GM21529 (cell line): ENCODE data around the gene SETD1A.
"Not testable (repeated sequence)": the region's sequence is repeated elsewhere in the genome, so short reads cannot be mapped to it uniquely, and the experiment has no call there.

Source experiments
- ATAC-seq: cut with Tn5 transposase; IDR thresholded peaks from one replicate; pipeline ENCODE4 v1.9.1; 2021; ENCODE audit not compliant: unreplicated experiment

Gene SETD1A

DNA sequence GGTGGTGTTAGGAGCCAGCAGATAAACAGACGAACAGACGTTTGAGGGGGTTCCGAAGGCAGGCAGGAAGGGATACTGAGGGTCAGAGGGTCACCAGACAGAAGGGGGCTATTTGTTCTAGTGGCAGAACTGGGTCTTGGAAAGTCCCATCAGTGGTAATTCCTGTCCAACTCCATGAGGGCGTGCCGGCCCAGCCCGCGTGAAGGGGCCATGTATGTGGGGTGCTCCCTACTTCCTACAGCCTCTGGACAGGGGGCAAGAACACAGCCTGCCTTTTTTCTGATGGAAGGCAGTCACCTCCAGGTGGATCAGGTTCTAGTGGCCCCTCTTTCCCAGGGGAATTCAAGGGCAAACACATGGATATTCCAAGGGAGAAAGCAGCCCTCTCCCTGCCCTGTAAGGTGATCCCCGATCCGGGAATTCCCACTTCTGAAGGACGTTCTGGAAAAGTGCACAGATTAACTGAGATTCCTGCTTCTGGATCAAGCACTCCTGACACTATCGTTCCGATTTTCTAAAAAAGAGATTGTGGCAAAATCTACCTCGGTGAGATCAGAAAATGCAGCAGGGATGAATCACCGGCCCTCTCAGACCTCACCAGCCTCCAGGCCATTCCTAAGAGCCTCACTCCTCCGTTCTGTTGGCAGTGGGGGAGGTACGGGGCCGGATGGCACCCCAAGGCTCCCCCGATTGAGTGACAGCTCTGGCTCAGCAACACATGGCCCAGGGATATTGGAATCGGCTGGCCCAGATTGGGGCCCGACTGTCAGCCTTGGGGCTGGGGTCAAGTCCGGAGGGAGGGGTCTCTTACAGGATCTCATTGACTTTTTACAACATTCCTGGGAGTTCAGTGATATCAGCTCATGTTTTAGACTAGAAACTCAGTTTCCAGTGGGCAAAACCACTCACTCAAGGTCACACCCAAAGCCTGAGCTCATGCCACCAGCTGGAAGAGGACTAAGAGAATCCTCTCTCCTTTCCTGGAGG, 40.5 kb downstream of the SETD1A start:
- ATAC-seq: no peak

- ATAC-seq: no peak
Measured at GRCh38 chr16:30998852-30999761, 41.6 kb downstream of the SETD1A start.

GRCh38 chr16:31000671-31001382, 43.3 kb downstream of the SETD1A start:
- no peak for ATAC-seq

GRCh38 chr16:31001507-31002249, 44.1 kb downstream of the SETD1A start:
- ATAC-seq: no peak

GRCh38 chr16:31002250-31002700, 44.7 kb downstream of the SETD1A start:
- no peak for ATAC-seq

DNA sequence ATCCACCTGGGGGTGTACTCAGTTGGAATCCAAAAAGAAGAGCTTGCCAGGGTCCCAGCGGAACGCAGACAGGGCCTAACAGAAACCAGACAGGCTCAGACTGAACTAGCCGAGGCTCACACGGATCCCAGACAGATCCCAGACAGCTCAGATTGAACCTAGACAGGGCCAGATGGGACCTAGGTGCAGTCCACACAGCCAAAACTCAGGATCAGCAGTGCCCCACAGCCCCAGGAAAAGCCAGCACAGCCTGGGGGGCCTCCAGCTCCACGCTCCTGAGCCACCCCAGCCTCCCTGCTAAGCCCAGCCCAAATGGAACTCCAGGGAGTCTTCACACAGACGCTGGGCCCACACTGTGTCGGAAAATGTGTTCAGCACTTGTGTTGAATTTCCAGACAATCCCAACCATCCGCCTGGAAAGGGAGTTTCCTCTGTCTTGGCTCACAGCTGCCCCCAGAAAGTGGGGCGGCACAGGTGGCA, 45.3 kb downstream of the SETD1A start:
- ATAC-seq: no peak

DNA sequence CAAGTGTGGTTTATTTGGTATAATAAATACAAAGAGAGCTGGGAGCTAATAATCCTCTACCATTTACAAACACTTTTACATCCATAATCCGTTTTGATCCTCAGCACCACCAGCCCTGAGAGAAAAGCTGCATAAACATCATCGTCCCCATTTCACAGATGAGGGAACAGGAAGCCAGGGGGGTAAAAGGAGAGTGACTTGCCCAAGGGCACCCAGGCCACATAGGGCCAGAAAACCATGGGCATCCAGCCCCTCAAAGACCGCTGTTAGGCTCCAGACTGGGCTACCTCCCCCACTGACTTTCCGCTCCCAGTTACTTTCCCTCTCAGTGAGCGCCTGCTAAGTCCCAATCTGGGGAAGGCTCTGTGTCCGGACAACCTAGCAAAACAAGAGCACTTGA, 46.2 kb downstream of the SETD1A start:
- ATAC-seq: no peak

DNA sequence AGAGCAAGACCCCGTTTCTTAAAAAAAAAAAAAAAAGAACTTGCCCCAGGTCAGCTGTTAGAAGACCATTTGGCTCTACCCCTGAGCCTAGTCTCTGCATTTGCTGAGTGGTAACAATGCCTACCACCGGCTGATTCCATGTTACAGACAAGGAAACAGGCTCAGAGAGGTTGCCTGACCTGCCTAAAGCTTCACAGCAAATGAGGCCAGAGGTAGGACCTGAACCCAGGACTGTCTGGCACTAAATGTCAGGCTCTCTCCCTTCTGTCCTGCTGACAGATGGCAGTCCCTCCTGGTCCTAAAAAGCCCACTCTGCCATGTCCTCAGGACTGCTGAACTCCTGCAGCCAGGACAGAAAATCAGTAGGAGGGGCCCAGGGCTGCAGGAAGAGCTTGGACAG, 47.1 kb downstream of the SETD1A start:
- no peak for ATAC-seq

- no peak for ATAC-seq
Measured at GRCh38 chr16:31005350-31006085, 48.0 kb downstream of the SETD1A start.

DNA sequence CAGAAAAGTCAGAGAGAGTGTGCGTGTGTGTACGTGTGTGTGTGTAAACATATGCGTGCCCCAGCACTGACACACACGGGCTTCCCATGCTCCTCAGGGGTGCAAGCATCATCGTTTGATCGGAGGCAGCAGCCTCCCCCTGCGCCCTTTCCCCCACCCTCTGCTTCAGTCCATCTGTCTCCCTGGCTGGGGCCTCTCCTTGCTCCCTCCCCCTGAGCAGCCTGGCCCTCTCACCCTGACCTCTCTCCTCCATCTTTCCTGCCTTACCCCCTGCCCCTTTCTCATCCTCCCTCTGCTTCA, 48.5 kb downstream of the SETD1A start:
- no peak for ATAC-seq

DNA sequence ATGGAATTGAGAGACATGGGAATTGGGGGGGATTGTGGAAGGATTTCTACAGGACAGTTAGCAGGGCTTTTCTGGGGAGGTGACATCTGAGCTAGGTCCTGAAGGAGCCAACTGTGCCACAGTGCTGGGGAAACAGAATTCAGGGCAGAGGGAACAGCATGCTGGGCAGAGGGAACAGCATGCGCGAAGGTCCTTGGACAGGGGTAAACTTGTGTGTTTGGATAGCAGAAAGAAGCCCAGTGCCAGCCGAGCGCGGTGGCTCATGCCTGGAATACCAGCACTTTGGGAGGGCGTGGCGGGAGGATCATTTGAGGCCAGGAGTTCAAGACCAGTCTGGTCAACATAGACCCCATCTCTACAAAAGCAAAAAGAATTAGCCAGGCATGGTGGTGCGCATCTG, 49.0 kb downstream of the SETD1A start:
- ATAC-seq: no peak

- no peak for ATAC-seq
Measured at GRCh38 chr16:31007684-31008083, 50.1 kb downstream of the SETD1A start.

DNA sequence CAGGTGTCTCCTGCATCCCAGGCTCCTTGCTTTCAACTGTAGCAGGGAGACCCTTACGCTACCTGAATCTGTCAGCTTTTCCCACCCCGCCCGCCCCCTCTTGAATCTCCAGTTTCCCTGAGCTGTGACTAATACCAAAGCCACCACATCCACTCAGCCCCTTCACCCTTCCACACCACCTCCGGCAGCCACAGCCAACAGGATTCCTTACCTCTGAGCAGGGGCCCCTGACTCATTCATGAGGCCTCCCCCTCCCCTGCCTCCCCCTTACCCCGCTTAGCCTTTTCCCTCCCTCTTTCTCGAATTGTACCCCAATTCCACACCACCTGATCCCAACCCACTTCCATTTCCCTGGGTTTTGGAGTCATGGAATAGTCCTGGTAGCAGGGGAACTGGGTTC, 50.6 kb downstream of the SETD1A start:
- ATAC-seq: no peak

- ATAC-seq: no peak
Measured at GRCh38 chr16:31008551-31008950, 51.0 kb downstream of the SETD1A start.

GRCh38 chr16:31009120-31009519, 51.6 kb downstream of the SETD1A start:
- ATAC-seq: no peak

DNA sequence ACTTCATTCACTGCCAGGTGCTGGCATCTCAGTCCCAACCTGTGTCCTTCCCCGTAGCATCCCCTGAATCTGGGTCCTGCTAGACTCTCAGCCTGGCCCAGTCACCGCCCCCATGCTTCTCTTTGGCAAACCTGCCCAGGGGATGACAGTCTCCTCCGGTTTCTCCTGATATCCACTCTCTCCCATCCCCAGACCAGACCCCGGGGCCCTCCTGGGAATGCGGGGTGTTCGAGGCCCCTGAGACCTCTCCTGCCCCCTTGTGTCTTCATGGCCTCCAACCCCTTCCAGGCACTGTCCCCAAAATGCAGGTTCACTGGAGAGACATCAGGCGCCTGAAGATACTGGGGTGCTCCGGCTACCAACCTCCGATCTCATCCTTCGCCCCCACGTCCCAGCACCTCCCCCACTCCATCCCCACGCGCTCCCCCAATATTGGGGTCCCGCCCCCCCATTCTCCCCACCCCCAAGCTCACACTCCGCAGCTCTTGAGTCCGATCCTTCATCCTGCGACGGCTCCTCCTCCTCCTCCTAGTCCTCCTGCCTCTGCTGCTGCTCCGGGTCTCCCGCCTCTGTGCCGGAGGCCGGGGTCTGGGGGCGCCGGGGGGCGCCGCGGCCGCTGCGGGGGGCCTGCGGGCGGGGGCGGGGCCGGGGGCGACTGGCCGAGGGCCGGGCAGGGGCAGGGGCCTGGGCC, 52.5 kb downstream of the SETD1A start:
- no peak for ATAC-seq

DNA sequence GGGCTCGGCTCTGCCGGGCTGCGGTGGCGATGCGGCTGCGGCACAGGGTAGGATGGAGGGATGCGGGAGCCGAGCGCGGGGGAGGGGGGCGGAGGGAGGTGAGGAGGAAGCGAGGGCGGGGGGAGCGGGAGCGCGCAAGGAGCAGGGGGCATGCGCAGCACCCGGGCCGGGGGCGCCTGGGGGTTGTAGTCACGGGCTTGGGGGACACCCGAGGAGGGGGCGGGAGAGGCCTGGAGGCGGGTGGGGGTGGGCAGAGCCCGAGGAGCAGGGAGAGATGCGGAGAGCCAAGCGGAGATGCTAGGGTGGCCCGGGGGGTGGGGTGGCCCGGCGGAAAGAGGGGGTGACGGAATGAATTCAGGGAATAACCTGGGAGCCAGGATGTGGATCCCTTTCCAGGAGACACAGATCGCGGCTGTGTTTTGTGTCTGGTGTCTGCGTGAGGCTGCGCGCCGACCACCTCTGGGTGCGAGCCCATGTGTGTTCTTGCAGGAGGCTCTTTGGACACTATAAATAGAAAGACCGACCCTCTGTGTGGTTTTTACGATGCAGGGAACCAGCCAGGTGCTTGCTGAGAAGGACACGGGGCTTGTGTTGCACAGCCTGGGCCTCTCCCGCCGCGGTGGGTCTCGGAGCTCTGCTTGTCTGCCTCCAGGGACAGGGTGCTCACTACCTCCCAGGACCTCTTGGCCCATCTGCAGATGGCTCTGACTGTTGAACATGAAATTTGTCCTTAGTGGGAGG, 53.2 kb downstream of the SETD1A start, which contains the start of gene STX1B:
TSS of gene STX1B (minus strand) at position 54 of the 741 bp plus-strand sequence. CDS start 242 bp downstream, outside the sequence.
- ATAC-seq: no peak

DNA sequence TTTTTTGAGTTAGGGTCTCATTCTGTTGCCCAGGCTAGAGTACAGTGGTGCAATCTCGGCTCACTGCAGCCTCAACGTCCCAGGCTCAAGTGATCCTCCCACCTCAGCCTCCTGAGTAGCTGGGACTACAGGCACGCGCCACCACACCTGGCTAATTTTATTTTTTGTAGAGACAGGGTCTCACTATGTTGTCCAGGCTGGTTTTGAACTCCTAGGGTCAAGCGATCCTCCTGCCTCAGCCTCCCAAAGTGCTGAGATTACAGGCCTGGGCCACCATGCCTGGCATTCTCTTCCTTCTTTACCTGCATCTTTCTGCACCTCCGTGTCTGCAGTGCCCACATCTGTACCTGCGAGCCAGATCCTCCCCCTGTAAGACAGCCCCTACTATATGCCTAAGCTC, 54.3 kb downstream of the SETD1A start:
- ATAC-seq: not testable (repeated sequence)
